Esophagus muscularis mucosa (tissue), 4 donors: ENCODE measurements around the gene FAM180B.

ENCODE experiments used
- EP300 ChIP-seq: sonication (generic); formaldehyde crosslinking; IDR thresholded peaks from one replicate; pipeline ENCODE4 v1.6.1; 2017; ENCODE audit warnings: antibody characterized with exemption
- POLR2A ChIP-seq: fragments of 450-650 bp; IDR thresholded peaks from one replicate; pipeline ENCODE4 v1.6.1; 2017; ENCODE audit warnings: antibody characterized with exemption, moderate library complexity, mild to moderate bottlenecking, low read depth
- POLR2AphosphoS5 ChIP-seq, 2 donors: sonication (generic); formaldehyde crosslinking; IDR thresholded peaks; one replicate each; pipeline ENCODE4 v1.6.1; 2017; ENCODE audit warnings: antibody characterized with exemption in 2 of 2
- TF ChIP-seq, protein P1 (sequence below), 3 experiments: fragments of 200-600 bp in 2 of 3; fragments of 450-650 bp in 1 of 3; sonication (generic) in 2 of 3; IDR thresholded peaks; one replicate each; pipeline ENCODE4 v1.5.1; 2017 to 2019; ENCODE audit warnings: antibody characterized with exemption in 3 of 3, mild to moderate bottlenecking in 2 of 3, moderate library complexity in 1 of 3

DNA sequence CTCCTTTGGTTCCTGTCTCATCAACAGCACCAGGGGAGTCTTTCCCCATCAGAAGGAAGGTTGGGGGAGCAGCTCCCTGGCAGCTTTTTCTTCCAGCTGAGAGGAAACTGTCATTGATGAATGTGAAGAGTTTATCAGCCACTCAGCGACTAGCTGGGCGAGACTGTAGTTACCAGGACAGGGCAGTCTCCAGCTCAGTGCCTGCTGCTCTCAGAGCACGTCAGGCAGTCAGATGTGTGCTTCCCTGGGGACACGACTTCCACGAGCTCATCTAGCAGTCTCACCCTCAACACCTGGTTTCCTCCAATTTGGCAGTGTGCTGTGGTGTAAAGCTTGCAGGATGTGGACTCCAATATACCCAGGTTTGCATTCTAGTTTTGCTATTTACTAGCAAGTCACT lies 20.3 kb downstream of the FAM180B start:
- TF ChIP-seq, protein P1, sequence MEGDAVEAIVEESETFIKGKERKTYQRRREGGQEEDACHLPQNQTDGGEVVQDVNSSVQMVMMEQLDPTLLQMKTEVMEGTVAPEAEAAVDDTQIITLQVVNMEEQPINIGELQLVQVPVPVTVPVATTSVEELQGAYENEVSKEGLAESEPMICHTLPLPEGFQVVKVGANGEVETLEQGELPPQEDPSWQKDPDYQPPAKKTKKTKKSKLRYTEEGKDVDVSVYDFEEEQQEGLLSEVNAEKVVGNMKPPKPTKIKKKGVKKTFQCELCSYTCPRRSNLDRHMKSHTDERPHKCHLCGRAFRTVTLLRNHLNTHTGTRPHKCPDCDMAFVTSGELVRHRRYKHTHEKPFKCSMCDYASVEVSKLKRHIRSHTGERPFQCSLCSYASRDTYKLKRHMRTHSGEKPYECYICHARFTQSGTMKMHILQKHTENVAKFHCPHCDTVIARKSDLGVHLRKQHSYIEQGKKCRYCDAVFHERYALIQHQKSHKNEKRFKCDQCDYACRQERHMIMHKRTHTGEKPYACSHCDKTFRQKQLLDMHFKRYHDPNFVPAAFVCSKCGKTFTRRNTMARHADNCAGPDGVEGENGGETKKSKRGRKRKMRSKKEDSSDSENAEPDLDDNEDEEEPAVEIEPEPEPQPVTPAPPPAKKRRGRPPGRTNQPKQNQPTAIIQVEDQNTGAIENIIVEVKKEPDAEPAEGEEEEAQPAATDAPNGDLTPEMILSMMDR (IDR thresholded peaks at IDR 0.05), result no peak
- TF ChIP-seq EP300, result no peak
- no peak for TF ChIP-seq POLR2AphosphoS5 (IDR thresholded peaks at IDR 0.05)
- TF ChIP-seq POLR2A, result no peak
